Measurements from ENCODE around the gene SUSD3.
"Not testable (repeated sequence)": the region's sequence is repeated elsewhere in the genome, so short reads cannot be mapped to it uniquely, and the experiment has no call there.

SUSD3 gene

DNA sequence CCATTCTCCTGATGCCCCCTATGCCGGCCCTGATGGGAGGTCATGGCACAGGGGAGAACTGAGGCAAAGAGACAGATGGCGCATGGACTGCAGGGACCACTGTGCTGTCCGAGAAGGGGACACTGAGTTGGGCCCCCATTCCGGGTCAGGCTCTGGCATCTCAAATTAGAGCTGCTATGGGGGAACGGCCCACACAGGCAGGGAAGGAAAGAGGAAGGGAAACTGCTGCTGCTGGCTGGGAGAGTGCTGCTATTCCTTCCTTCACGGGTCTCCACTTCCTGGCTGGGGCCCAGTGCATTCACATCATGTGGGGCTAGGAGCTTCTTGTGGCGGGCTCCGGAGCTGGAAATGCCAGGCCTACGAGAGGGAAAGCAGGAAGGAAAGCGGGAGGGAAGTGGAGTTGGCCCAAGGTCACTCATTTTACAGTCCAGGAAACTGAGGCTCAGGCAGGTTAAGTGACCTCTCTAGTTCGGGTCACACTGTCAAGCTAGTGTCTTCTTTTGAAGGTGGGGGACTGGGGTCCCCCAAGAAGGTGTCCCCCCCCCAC, 36.2 kb downstream of the SUSD3 start:
- Histone ChIP-seq H3K4me3 (ENCODE audit: low read depth, low read length) (peak overlapping the region; percentile 73), H3K9ac (ENCODE audit: low read length) (peak overlapping the region; percentile 63), H3K27ac (ENCODE audit: low read depth, low read length) (peak overlapping the region; percentile 79), H3K9me3 (ENCODE audit: control insufficient read depth, insufficient read depth, low read depth, low read length) (no peaks in the 10 kb centered on the region), H3K36me3 (ENCODE audit: control insufficient read depth, insufficient read depth, low read length) (no peaks in the 10 kb centered on the region), H3K4me1 (ENCODE audit: control insufficient read depth, insufficient read depth, low read length) (peaks cover 16% of the 10 kb centered on the region), H3K27me3 (ENCODE audit: control insufficient read depth, insufficient read depth, low read length) (no peaks in the 10 kb centered on the region)

DNA sequence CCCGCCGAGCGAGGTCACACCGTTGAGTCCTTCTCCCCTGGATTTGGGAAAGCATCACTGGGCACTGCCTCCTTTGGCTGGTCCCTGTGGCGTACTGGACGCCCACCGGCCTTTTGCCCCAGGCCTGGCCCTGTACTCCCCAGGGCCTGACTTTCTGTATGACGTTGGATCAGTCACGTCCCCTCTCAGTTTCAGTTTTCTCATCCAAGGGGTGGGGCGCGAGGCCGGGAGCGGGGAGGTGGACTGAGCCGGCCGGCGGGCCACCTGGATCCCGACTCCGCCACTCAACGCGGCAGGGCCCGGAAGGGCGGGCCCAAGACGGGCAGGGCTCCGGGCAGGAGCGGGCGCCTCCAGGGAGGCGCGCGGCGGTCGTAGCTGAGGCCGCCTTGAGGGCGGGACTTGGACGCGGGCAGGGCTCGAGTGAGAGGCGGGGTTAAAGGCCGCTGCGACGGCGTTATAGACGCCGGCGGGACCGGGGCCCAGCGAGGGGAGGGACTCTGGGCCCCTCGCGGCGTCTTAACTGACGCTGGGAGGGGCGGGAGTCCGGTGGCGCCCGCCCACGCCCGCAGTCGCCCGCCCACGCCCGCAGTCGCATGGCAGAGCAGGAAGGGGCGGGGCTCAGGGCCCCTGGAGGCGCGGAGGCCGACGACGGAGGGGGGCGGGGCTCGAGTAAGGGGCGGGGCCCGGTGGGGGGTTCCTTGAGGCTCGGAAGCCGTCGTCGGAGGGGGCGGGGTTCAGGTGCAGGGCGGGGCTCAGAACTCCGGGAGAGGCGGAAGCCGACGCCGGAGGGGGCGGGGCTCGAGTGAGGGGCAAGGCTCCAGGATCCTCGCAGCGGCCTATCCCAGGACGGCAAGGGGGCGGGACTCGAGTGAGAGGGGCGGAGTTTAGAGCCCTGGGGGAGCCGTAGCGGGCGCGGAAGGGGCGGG, 37.0 kb downstream of the SUSD3 start:
- H3K9ac ChIP-seq (ENCODE audit: low read length) = peak overlapping the region; percentile 63
- peak overlapping the region; percentile 73 for H3K4me3 ChIP-seq (ENCODE audit: low read depth, low read length)
- H3K36me3 ChIP-seq (ENCODE audit: control insufficient read depth, insufficient read depth, low read length) = no peaks in the 10 kb centered on the region
- no peaks in the 10 kb centered on the region for H3K9me3 ChIP-seq (ENCODE audit: control insufficient read depth, insufficient read depth, low read depth, low read length)
- peaks cover 16% of the 10 kb centered on the region for H3K4me1 ChIP-seq (ENCODE audit: control insufficient read depth, insufficient read depth, low read length)
- peak overlapping the region; percentile 79 for H3K27ac ChIP-seq (ENCODE audit: low read depth, low read length)
- H3K27me3 ChIP-seq (ENCODE audit: control insufficient read depth, insufficient read depth, low read length) = no peaks in the 10 kb centered on the region

DNA sequence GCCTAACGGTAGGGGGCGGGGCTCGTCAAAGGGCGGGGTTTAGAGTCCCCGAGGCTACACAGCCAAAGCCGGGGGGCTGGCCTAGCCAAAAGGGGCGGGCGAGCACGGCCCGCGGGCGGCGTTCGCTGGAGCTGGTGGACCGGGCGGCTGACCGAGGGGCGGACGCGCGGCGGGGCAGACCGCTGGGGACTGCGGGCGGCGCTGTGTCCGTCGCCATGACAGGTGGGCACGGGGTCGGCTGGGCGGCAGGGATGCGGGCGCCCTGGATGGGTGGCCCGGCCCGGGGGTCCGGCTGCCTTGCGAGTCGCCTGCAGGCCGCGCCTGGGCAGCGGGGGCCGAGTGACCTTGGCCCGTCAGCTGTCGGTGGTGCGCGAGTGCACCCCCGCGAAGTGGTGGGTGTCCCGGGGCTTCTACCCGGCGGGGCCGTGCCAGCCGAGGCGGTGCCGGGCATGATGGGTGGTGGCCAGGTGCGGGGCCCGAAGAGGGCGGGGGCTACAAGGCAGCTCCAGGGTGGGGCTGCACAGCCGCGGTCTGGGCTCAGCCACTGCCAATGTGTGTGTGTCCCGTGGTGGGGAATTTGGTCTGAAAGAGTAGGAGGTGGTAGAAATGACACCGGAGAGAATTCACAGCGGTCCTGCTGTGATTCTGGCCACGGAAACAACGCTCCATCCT, 37.8 kb downstream of the SUSD3 start, which contains the start of gene CARD19:
Gene CARD19, plus strand, starts transcription at position 87 of the 672 bp plus-strand sequence. Its CDS starts 129 bp downstream, at position 216.
- peak within 1 kb of the TSS; percentile 63 for H3K9ac ChIP-seq (ENCODE audit: low read length)
- no peaks in the 10 kb centered on the region for H3K9me3 ChIP-seq (ENCODE audit: control insufficient read depth, insufficient read depth, low read depth, low read length)
- H3K27me3 ChIP-seq (ENCODE audit: control insufficient read depth, insufficient read depth, low read length) = no peaks in the 10 kb centered on the region
- H3K27ac ChIP-seq (ENCODE audit: low read depth, low read length) = peak within 1 kb of the TSS; percentile 79
- H3K36me3 ChIP-seq (ENCODE audit: control insufficient read depth, insufficient read depth, low read length) = no peaks in the 10 kb centered on the region
- H3K4me3 ChIP-seq (ENCODE audit: low read depth, low read length) = peak within 1 kb of the TSS; percentile 89
- H3K4me1 ChIP-seq (ENCODE audit: control insufficient read depth, insufficient read depth, low read length) = peaks cover 16% of the 10 kb centered on the region

- H3K36me3 ChIP-seq (ENCODE audit: control insufficient read depth, insufficient read depth, low read length) = no peaks in the 10 kb centered on the region
- H3K9me3 ChIP-seq (ENCODE audit: control insufficient read depth, insufficient read depth, low read depth, low read length) = no peaks in the 10 kb centered on the region
- H3K9ac ChIP-seq (ENCODE audit: low read length) = no peak overlapping the region
- no peaks in the 10 kb centered on the region for H3K27me3 ChIP-seq (ENCODE audit: control insufficient read depth, insufficient read depth, low read length)
- H3K4me3 ChIP-seq (ENCODE audit: low read depth, low read length) = peak overlapping the region; percentile 89
- no peak overlapping the region for H3K27ac ChIP-seq (ENCODE audit: low read depth, low read length)
- peaks cover 16% of the 10 kb centered on the region for H3K4me1 ChIP-seq (ENCODE audit: control insufficient read depth, insufficient read depth, low read length)
These were observed 38.4 kb downstream of the SUSD3 start for GRCh38 chr9:93096811-93097382.

DNA sequence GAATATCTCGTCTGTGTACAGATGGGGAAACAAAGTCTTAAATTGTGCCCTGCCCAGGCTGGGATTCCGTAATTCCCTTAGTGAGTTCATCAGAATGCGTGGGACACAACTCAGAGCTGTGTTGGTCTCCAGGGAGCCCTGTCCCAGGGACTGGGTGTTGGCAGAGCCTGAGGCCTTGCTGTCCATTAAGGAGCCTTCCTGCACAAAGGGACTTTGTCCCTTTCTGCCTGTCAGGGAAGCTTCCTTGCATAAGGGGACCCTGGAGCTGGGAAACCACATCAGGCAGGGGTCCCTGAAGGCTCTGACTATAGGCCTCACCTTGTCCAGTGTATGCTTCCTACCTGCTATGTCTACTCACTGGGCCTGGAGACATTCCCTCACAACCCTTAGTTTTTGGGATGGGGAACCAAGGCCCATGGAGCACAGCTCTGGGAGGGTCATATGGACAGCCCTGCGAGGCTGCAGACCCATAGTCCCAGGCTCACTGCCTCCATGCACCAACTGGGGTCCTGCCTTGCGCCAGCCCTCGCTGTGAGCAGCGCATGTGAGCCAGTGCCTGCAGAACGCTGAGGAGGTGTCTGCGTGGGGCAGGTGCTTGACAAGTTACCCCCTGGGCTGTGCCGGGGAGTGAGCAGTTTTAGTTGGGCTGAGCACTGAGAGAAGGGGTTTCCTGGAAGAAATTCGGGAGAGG, 39.2 kb downstream of the SUSD3 start:
- no peak overlapping the region for H3K9ac ChIP-seq (ENCODE audit: low read length)
- H3K4me3 ChIP-seq (ENCODE audit: low read depth, low read length) = peak overlapping the region; percentile 89
- H3K36me3 ChIP-seq (ENCODE audit: control insufficient read depth, insufficient read depth, low read length) = no peaks in the 10 kb centered on the region
- H3K9me3 ChIP-seq (ENCODE audit: control insufficient read depth, insufficient read depth, low read depth, low read length) = no peaks in the 10 kb centered on the region
- H3K4me1 ChIP-seq (ENCODE audit: control insufficient read depth, insufficient read depth, low read length) = peaks cover 16% of the 10 kb centered on the region
- H3K27me3 ChIP-seq (ENCODE audit: control insufficient read depth, insufficient read depth, low read length) = no peaks in the 10 kb centered on the region
- H3K27ac ChIP-seq (ENCODE audit: low read depth, low read length) = no peak overlapping the region

GRCh38 chr9:93098236-93098946, 39.9 kb downstream of the SUSD3 start:
- no peak overlapping the region for H3K4me3 ChIP-seq (ENCODE audit: low read depth, low read length)
- no peaks in the 10 kb centered on the region for H3K9me3 ChIP-seq (ENCODE audit: control insufficient read depth, insufficient read depth, low read depth, low read length)
- H3K9ac ChIP-seq (ENCODE audit: low read length) = no peak overlapping the region
- peaks cover 16% of the 10 kb centered on the region for H3K4me1 ChIP-seq (ENCODE audit: control insufficient read depth, insufficient read depth, low read length)
- no peaks in the 10 kb centered on the region for H3K36me3 ChIP-seq (ENCODE audit: control insufficient read depth, insufficient read depth, low read length)
- H3K27me3 ChIP-seq (ENCODE audit: control insufficient read depth, insufficient read depth, low read length) = no peaks in the 10 kb centered on the region
- H3K27ac ChIP-seq (ENCODE audit: low read depth, low read length) = no peak overlapping the region

DNA sequence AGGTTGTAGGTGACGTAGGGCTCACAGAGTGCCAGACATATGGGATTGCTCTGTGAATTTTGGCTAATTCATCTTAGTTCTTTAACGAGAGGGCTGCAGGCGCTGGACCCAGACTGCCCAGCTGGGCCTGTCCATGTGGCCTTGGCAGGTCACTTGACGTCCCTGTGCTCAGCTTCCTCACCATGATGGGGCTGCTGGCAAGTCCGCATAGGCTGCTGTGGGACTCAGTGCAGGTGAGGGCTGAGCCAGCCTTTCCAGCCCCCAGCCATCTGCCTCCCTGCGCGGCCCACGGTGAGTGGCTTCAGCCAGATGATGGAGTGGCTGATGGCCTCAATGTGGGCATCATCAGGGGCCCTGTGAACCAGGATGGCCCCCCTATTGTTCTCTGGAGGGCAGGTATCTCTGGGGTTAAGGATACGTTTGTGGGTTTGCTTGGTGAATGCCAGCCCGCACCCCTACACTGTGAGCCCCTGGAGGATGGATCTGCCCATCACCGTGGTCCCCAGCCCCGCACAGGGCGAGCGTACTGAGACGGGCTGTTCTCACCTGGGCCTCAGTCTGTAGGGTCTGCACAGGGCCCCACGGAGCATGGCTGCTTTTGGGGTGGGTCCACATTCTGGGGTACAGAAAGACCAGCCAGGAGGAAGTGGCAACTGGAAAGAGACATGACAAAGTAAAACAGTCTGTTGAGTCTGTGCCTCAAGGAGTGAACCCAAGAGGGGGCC, 41.2 kb downstream of the SUSD3 start:
- H3K4me1 ChIP-seq (ENCODE audit: control insufficient read depth, insufficient read depth, low read length) = peaks cover 13% of the 10 kb centered on the region
- H3K27me3 ChIP-seq (ENCODE audit: control insufficient read depth, insufficient read depth, low read length) = no peaks in the 10 kb centered on the region
- no peak overlapping the region for H3K4me3 ChIP-seq (ENCODE audit: low read depth, low read length)
- no peaks in the 10 kb centered on the region; the same call in 1 of the 2 replicates for H3K9me3 ChIP-seq (ENCODE audit: control insufficient read depth, insufficient read depth, low read depth, low read length)
- no peaks in the 10 kb centered on the region for H3K36me3 ChIP-seq (ENCODE audit: control insufficient read depth, insufficient read depth, low read length)
- H3K9ac ChIP-seq (ENCODE audit: low read length) = no peak overlapping the region
- H3K27ac ChIP-seq (ENCODE audit: low read depth, low read length) = no peak overlapping the region

DNA sequence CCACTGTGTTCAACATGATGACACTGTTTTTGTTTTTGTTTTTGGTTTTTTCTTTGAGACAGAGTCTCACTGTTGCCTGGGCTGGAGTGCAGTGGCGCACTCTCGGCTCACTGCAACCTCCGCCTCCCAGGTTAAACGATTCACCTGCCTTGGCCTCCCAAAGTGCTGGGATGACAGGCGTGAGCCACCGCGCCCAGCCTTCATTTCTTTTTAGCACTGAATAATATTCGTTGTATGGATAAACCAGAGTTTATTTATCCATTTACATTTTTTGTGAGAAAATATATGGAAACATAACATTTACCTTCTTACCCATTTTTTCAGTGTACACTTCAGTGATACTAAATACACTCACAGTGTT, 41.8 kb downstream of the SUSD3 start:
- no peak overlapping the region for H3K4me3 ChIP-seq (ENCODE audit: low read depth, low read length)
- H3K4me1 ChIP-seq (ENCODE audit: control insufficient read depth, insufficient read depth, low read length) = peaks cover 8% of the 10 kb centered on the region
- H3K9ac ChIP-seq (ENCODE audit: low read length) = no peak overlapping the region
- no peaks in the 10 kb centered on the region for H3K36me3 ChIP-seq (ENCODE audit: control insufficient read depth, insufficient read depth, low read length)
- H3K27me3 ChIP-seq (ENCODE audit: control insufficient read depth, insufficient read depth, low read length) = no peaks in the 10 kb centered on the region
- H3K27ac ChIP-seq (ENCODE audit: low read depth, low read length) = no peak overlapping the region
- no peaks in the 10 kb centered on the region; the same call in 1 of the 2 replicates for H3K9me3 ChIP-seq (ENCODE audit: control insufficient read depth, insufficient read depth, low read depth, low read length)

DNA sequence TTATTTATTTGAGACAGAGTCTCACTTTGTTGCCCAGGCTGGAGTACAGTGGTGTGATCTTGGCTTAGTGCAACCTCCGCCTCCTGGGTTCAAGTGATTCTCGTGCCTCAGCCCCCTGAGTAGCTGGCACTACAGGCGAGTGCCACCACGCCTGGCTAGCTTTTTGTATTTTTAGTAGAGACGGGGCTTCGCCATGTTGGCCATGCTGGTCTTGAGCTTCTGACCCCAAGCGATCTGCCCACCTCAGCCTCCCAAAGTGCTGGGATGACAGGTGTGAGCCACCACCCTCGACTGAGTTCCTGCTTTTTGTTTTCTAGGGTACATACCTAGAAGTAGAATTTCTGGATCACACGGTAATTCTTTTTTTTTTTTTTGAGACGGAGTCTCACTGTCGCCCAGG, 42.6 kb downstream of the SUSD3 start:
- not testable (repeated sequence) for H3K9me3 ChIP-seq (ENCODE audit: control insufficient read depth, insufficient read depth, low read depth, low read length); H3K36me3 ChIP-seq (ENCODE audit: control insufficient read depth, insufficient read depth, low read length); H3K4me1 ChIP-seq (ENCODE audit: control insufficient read depth, insufficient read depth, low read length); H3K9ac ChIP-seq (ENCODE audit: low read length); H3K27me3 ChIP-seq (ENCODE audit: control insufficient read depth, insufficient read depth, low read length); H3K27ac ChIP-seq (ENCODE audit: low read depth, low read length); H3K4me3 ChIP-seq (ENCODE audit: low read depth, low read length)
